Measurements from ENCODE around the gene STKLD1.

DNA sequence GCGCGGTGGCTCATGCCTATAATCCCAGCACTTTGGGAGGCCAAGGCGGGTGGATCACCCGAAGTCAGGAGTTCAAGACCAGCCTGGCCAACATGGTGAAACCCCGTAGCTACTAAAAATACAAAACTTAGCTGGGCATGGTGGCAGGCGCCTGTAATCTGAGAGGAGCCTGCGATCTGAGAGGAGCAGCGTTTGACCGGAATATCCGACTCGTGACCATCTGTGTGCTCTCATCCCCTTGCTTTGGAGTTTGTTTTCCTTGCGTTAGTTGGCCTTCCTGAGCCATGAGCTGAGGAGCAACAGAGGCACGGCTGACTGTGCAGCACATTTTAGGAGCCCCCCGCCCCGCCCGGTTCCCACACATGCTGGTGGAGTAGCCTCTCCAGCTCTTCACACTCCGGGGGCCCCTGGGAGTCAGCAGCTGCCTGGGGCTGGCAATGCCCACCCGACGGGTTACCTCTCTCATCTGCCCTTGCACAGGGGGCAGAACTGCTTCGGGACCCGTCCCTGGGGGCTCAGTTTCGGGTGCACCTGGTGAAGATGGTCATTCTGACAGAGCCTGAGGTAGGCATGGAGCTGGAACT lies 49.0 kb downstream of the STKLD1 start:
- TF ChIP-seq, protein P1, sequence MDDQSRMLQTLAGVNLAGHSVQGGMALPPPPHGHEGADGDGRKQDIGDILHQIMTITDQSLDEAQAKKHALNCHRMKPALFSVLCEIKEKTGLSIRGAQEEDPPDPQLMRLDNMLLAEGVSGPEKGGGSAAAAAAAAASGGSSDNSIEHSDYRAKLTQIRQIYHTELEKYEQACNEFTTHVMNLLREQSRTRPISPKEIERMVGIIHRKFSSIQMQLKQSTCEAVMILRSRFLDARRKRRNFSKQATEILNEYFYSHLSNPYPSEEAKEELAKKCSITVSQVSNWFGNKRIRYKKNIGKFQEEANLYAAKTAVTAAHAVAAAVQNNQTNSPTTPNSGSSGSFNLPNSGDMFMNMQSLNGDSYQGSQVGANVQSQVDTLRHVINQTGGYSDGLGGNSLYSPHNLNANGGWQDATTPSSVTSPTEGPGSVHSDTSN (IDR thresholded peaks at IDR 0.05) = no peak
- no peak for TF ChIP-seq POLR2A (IDR thresholded peaks at IDR 0.05; ENCODE audit: low read length)

All from A549 (cell line).